ENCODE measurements around the gene FAM174C. TPM values are rescaled to one million over a fixed set of nuclear protein-coding genes. Genes with fewer than 3 reads are reported as not detected.
A peak's percentile ranks its signal among the peaks of the same experiment; 100 is the strongest.

FAM174C gene
- total and polyA plus RNA-seq, 2 of the 8 experiments (the other 6 are each of a cell fraction or from before 2014, with no cell fraction given): 44.5 to 125 TPM

DNA sequence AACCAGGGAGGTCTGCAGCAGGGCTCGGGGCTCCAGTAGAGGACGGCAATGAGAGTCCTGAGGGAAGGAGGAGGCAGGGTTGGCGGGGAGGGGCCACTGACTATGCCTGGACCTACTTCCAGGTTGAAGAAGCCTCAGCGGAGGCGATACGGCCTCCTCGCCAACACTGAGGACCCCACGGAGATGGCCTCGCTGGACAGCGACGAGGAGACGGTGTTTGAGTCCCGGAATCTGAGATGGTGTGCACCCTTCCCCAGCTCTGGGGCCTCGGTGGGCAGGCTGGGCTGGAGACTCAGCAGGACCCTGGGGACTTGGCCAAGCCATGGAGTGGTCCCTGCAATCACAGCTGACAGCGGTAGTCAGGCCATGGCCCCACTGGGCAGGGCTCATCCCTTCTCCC is 1.7 kb downstream of the FAM174C start:
- Histone ChIP-seq H2AK5ac (ENCODE audit: low read depth, low read length) (peak overlapping the region; percentile 67; the same call in 1 of the 2 replicates), H3K23me2 (ENCODE audit: low read depth, low read length) (peaks cover 10% of the 10 kb centered on the region; the same call in 1 of the 2 replicates), H3K36me3 (ENCODE audit: control insufficient read depth in 2 of 4, insufficient read depth in 4 of 4, low read length in 3 of 4) (peaks cover 16 to 33% (median 26%) of the 10 kb centered on the region in 4 experiments), H3K23ac (ENCODE audit: insufficient read length) (no peak overlapping the region), H2AFZ (ENCODE audit: low read length) (no peak overlapping the region), H2BK12ac (ENCODE audit: low read depth, low read length) (0 out of 2 replicates have a peak overlapping the region, but pooled peaks have one; percentile 17), H3K9me3 (ENCODE audit: insufficient read depth in 2 of 2, low read depth in 1 of 2, low read length in 1 of 2) (no peaks in the 10 kb centered on the region), H4K20me1 (replicated peaks in 1 of 2; ENCODE audit: control insufficient read depth in 1 of 2, insufficient read depth in 2 of 2, low read length in 2 of 2) (peaks cover 2 to 20% of the 10 kb centered on the region in 2 experiments), H3K14ac (ENCODE audit: insufficient read length) (no peak overlapping the region), H2BK20ac (ENCODE audit: low read length) (no peak overlapping the region), H3K56ac (replicated peaks; ENCODE audit: insufficient read length, low read depth, low read length) (no peak overlapping the region), H3K4me3 (ENCODE audit: extremely low read depth in 1 of 4, insufficient read depth in 2 of 4, low read depth in 3 of 4, low read length in 4 of 4) (no peak overlapping the region; a peak in 1 of 8 replicates), H3K79me2 (ENCODE audit: control insufficient read depth in 1 of 2, insufficient read depth in 2 of 2, low read length in 2 of 2) (peaks cover 0 to 14% of the 10 kb centered on the region in 2 experiments; a peak in 1 of 4 replicates), H3K27ac (ENCODE audit: low read depth, low read length) (no peak overlapping the region), H3K4me2 (ENCODE audit: insufficient read depth in 1 of 2, low read depth in 2 of 2, low read length in 2 of 2) (peak overlapping the region in 1 of 2 experiments; percentile 80; a peak in 1 of 4 replicates), H3K4me1 (replicated peaks in 1 of 4; ENCODE audit: control insufficient read depth in 3 of 4, insufficient read depth in 4 of 4, low read length in 3 of 4) (peaks cover 0 to 18% (median 14%) of the 10 kb centered on the region in 4 experiments; a peak in 5 of 7 replicates), H3K79me1 (ENCODE audit: low read depth, low read length) (peaks cover 15% of the 10 kb centered on the region), H3K27me3 (replicated peaks in 1 of 4; ENCODE audit: control insufficient read depth in 3 of 4, extremely low read depth in 1 of 4, insufficient read depth in 3 of 4, low read length in 3 of 4) (no peaks in the 10 kb centered on the region), H2BK15ac (ENCODE audit: low read length) (no peak overlapping the region), H2BK120ac (replicated peaks; ENCODE audit: low read depth, low read length) (no peak overlapping the region), H3K4ac (replicated peaks; ENCODE audit: insufficient read length, low read depth, low read length) (no peak overlapping the region), H3K9ac (replicated peaks in 1 of 4; ENCODE audit: extremely low read depth in 1 of 4, low read depth in 3 of 4, low read length in 3 of 4) (no peak overlapping the region), H4K5ac (ENCODE audit: insufficient read length, low read depth, low read length) (no peak overlapping the region), H4K91ac (replicated peaks; ENCODE audit: insufficient read length, low read length) (no peak overlapping the region), H2BK5ac (ENCODE audit: low read depth, low read length) (no peak overlapping the region), H3K18ac (ENCODE audit: extremely low read depth, low read length) (no peak overlapping the region), H4K8ac (ENCODE audit: extremely low read depth, insufficient read depth, low read length) (no peak overlapping the region; the same call in 1 of the 2 replicates)
- TF ChIP-seq POLR2AphosphoS5 (IDR thresholded peaks at IDR 0.05; ENCODE audit: low read depth, low read length) (0 out of 2 replicates have a peak, but pooled peaks have one; percentile 10), YY1 (IDR thresholded peaks at IDR 0.05; ENCODE audit: low read depth, low read length) (no peak)
- TF ChIP-seq, protein P1, sequence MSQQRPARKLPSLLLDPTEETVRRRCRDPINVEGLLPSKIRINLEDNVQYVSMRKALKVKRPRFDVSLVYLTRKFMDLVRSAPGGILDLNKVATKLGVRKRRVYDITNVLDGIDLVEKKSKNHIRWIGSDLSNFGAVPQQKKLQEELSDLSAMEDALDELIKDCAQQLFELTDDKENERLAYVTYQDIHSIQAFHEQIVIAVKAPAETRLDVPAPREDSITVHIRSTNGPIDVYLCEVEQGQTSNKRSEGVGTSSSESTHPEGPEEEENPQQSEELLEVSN (IDR thresholded peaks at IDR 0.05): no peak
- ChIA-PET CTCF (ENCODE audit: partially characterized antibody) (interaction anchor here (1.0 to 4.0 kb wide), 5 partner anchors 33 to 106 kb away, joined by 3 to 14 read pairs (median 4); no protein-coding TSS in a partner anchor), POLR2A (ENCODE audit: partially characterized antibody) (interaction anchor here (1.4 to 11.4 kb wide), 3 partner anchors 16 to 103 kb away, joined by 5 to 331 read pairs (median 5); partner anchors contain the start of gene CIRBP)
- DNase-seq (ENCODE audit: low read depth in 1 of 2, low spot score in 2 of 2) (no peak), FAIRE-seq (no peak)
- 99% methylated on average over 12 of the region's 15 CpGs; no CpG with 5 or more reads in 1 of the 2 experiments for WGBS, 2 experiments (ENCODE audit: extremely low coverage in 1 of 2, insufficient coverage in 1 of 2, insufficient read length in 1 of 2, insufficient replicate concordance in 2 of 2, low coverage in 1 of 2, low lambda C conversion rate in 2 of 2, missing lambda C conversion rate in 1 of 2)

Data from H1 (cell line).